GM12878 (cell line): ENCODE data around the gene DKK3. TPM values are rescaled to one million over a fixed set of nuclear protein-coding genes. Genes with fewer than 3 reads are reported as not detected.

Experiments
- ATAC-seq: fragments of 200-7000 bp; cut with Tn5 transposase; 3 replicates; pipeline ENCODE4 v1.9.1; 2020; ENCODE audit warnings: mild to moderate bottlenecking, moderate library complexity
- BruUV-seq: library from RNA; stranded (reverse); fragments of 400-500 nt; replicated peaks from 2 replicates; lab custom pipeline; 2021; lab: Mats Ljungman, UMichigan
- CTCF ChIA-PET: fragments of 300-600 bp; sonication (Branson Sonifier 250); formaldehyde crosslinking; extraction: SDS; loops from one replicate; lab custom pipeline; 2021; ENCODE audit warnings: inconsistent platforms; lab: Yijun Ruan, JAX
- POLR2A ChIA-PET: fragments of 350-600 bp; formaldehyde crosslinking; extraction: SDS; loops from one replicate; lab custom pipeline; 2021; ENCODE audit warnings: inconsistent platforms; lab: Charles Lee
- RAD21 ChIA-PET: fragments of 300-600 bp; sonication (Branson Sonifier 250); formaldehyde crosslinking; loops from one replicate; lab custom pipeline; 2023; ENCODE audit warnings: antibody characterized with exemption; ENCODE audit not compliant: unreplicated experiment; lab: Charles Lee
- SMC1A ChIA-PET: fragments of 300-600 bp; sonication (Branson Sonifier 250); formaldehyde crosslinking; loops from one replicate; lab custom pipeline; 2023; ENCODE audit not compliant: unreplicated experiment, uncharacterized antibody; lab: Charles Lee
- DNase-seq: peaks from one replicate; pipeline ENCODE4 v3.0.0-alpha.2; 2011; ENCODE audit warnings: low read depth, low spot score
- FAIRE-seq: peaks from 3 replicates; lab custom pipeline; 2011; peaks lifted over from hg19 to GRCh38; lab: Jason Lieb, UNC
- H2AFZ ChIP-seq: 2 replicates; pipeline ENCODE4 v1.6.0; 2011; ENCODE audit warnings: low read depth, low read length, control low read depth; ENCODE audit not compliant: control insufficient read depth
- H3K27ac ChIP-seq: 2 replicates; pipeline ENCODE4 v1.5.1; 2011; ENCODE audit warnings: control low read depth; ENCODE audit not compliant: control insufficient read depth, insufficient read depth
- H3K27me3 ChIP-seq, 2 experiments: replicated peaks in 1 of 2; 2 replicates each; pipeline versions ENCODE4 v1.6.0 to v1.6.1; 2011; ENCODE audit warnings: low read length in 1 of 2; ENCODE audit not compliant: control insufficient read depth in 2 of 2, insufficient read depth in 2 of 2
- H3K36me3 ChIP-seq, 2 experiments: 2 replicates each; pipeline ENCODE4 v1.5.1; 2011; ENCODE audit warnings: low read length in 1 of 2; ENCODE audit not compliant: control insufficient read depth in 2 of 2, insufficient read depth in 2 of 2
- H3K4me1 ChIP-seq: 2 replicates; pipeline ENCODE4 v1.6.1; 2011; ENCODE audit warnings: mild to moderate bottlenecking, low read length, moderate library complexity, mixed read lengths; ENCODE audit not compliant: control insufficient read depth, insufficient read depth
- H3K4me2 ChIP-seq: 2 replicates; pipeline ENCODE4 v1.6.0; 2011; ENCODE audit warnings: control low read depth; ENCODE audit not compliant: control insufficient read depth, insufficient read depth
- H3K4me3 ChIP-seq: fragments of 200-600 bp; sonication (generic); 2 replicates; pipeline ENCODE4 v1.5.1; 2016
- H3K79me2 ChIP-seq: 2 replicates; pipeline ENCODE4 v1.6.0; 2011; ENCODE audit warnings: low read length; ENCODE audit not compliant: control insufficient read depth, insufficient read depth
- H3K9ac ChIP-seq: 2 replicates; pipeline ENCODE4 v1.8.0; 2011; ENCODE audit warnings: low read length, control low read depth, mixed read lengths; ENCODE audit not compliant: control insufficient read depth, insufficient read depth
- H3K9me3 ChIP-seq: replicated peaks from 3 replicates; pipeline ENCODE4 v1.5.1; 2011; ENCODE audit warnings: mild to moderate bottlenecking, low read length; ENCODE audit not compliant: control insufficient read depth, insufficient read depth
- H4K20me1 ChIP-seq: 2 replicates; pipeline ENCODE4 v1.6.0; 2011; ENCODE audit not compliant: control insufficient read depth, insufficient read depth
- MEF2B ChIP-seq: fragments of 450-650 bp; IDR thresholded peaks from 2 replicates; pipeline ENCODE4 v1.6.1; 2018; ENCODE audit warnings: mild to moderate bottlenecking, moderate library complexity; ENCODE audit not compliant: partially characterized antibody, poor library complexity, severe bottlenecking
- MYB ChIP-seq: fragments of 150-350 bp; IDR thresholded peaks from 2 replicates; pipeline ENCODE4 v1.6.1; 2014; ENCODE audit warnings: mild to moderate bottlenecking, low read depth, low read length, borderline replicate concordance
- NBN ChIP-seq: fragments of 450-650 bp; IDR thresholded peaks from 2 replicates; pipeline ENCODE4 v1.6.1; 2016
- YBX1 ChIP-seq: fragments of 450-650 bp; IDR thresholded peaks from 2 replicates; pipeline ENCODE4 v1.6.1; 2016; ENCODE audit warnings: antibody characterized with exemption
- WGBS: methylation state at CpG from one replicate; pipeline ENCODE4 v1.1.6; 2016; ENCODE audit warnings: low lambda C conversion rate; ENCODE audit not compliant: insufficient replicate concordance, insufficient coverage; ENCODE audit errors: missing lambda C conversion rate; 5-methylcytosine and 5-hydroxymethylcytosine counted together
- in situ Hi-C: fragments of 300-500 bp; cut with MboI; formaldehyde crosslinking; loops from 9 replicates; pipeline ENCODE4 v1.14.3; 2018; ENCODE audit warnings: mixed read lengths
- intact Hi-C: fragments of 100-400 bp; cut with micrococcal nuclease; formaldehyde crosslinking; loops from one replicate; pipeline ENCODE4 v1.14.2; 2022; ENCODE audit not compliant: unreplicated experiment
- polyA plus RNA-seq, 11 experiments: library from polyadenylated mRNA; depleted of rRNA in 4 of 11; unstranded in 6 of 11; stranded (reverse) in 5 of 11; fragments of >200 nt; fragmentation: Nextera tagmentation in 4 of 11; fragmentation: Illumina TruSeq in 1 of 11; extraction: Ambion mirVana in 4 of 11; extraction: Trizol in 1 of 11; gene quantifications; 1 replicate in 1 of 11; 2 replicates in 10 of 11; pipeline versions ENCODE4 v1.2.1 to v1.2.3, GENCODE V29; 2011 to 2016; ENCODE audit warnings: inconsistent platforms in 2 of 11, missing spikeins in 2 of 11, low read depth in 1 of 11
- total RNA-seq, 4 experiments: library from RNA; depleted of rRNA in 3 of 4; stranded (reverse); fragments of >200 nt in 3 of 4; fragmentation: Illumina TruSeq in 1 of 4; extraction: Trizol in 1 of 4; gene quantifications; 2 replicates each; pipeline versions ENCODE4 v1.2.1 to v1.2.3, GENCODE V29; 2013 to 2021
- TF ChIP-seq, protein P1 (sequence below): fragments of 150-350 bp; IDR thresholded peaks from 2 replicates; pipeline ENCODE4 v1.6.1; 2016; ENCODE audit warnings: low read depth, low read length
- TF ChIP-seq, protein P2 (sequence below): fragments of 450-650 bp; IDR thresholded peaks from 2 replicates; pipeline ENCODE4 v1.6.1; 2017; ENCODE audit warnings: borderline replicate concordance

DKK3 gene
- total and polyA plus RNA-seq, 10 of the 15 experiments (the other 5 are each of a cell fraction or from before 2014, with no cell fraction given) = 0.07 to 0.16 (median 0.15) TPM; not detected in 7

DNA sequence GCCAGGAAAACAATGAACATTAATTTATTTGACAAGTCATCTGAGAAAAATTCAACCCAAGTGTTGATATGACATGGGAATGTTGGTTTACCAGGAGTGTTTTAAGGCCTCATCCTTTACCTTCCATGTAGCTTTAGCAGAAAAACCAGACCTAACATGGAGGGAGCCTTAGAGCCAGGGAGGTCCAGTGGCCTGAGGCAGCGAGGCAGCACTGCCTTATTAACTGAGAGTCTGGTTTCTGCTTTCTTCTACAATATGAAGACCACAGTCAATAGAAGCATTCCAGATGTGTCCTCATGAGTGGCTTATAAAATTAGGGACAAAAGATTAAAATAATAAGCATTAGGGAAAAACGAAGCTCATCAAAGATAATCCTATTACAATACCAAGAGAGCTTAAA lies 61.5 kb downstream of the DKK3 start:
- no peak overlapping the region for H3K4me3 ChIP-seq
- no peaks in the 10 kb centered on the region for H3K9me3 ChIP-seq
- intact Hi-C loops (no loop called here), in situ Hi-C loops (no loop called here)
- RAD21 ChIA-PET = no interaction called here
- POLR2A ChIA-PET = no interaction called here
- BruUV-seq = no TSS peak
- SMC1A ChIA-PET = interaction anchor here (0.6 to 1.8 kb wide), 9 partner anchors 9 to 128 kb away, joined by 3 to 6 read pairs (median 3); no protein-coding TSS in a partner anchor
- FAIRE-seq (no peak), DNase-seq (no peak), ATAC-seq (no peak)
- no peak overlapping the region for H3K9ac ChIP-seq
- no peak overlapping the region for H3K4me2 ChIP-seq
- H2AFZ ChIP-seq = no peak overlapping the region
- no peaks in the 10 kb centered on the region for H3K27me3 ChIP-seq
- no peak overlapping the region for H3K27ac ChIP-seq
- no peaks in the 10 kb centered on the region for H3K79me2 ChIP-seq
- CTCF ChIA-PET = interaction anchor here (0.6 to 3.0 kb wide), 6 partner anchors 8 to 126 kb away, joined by 3 to 12 read pairs (median 4); no protein-coding TSS in a partner anchor
- 100% methylated on average over 2 of the region's 2 CpGs for WGBS
- no peaks in the 10 kb centered on the region for H3K4me1 ChIP-seq
- H3K36me3 ChIP-seq = peaks cover 4 to 26% of the 10 kb centered on the region in 2 experiments
- TF ChIP-seq, protein P1, sequence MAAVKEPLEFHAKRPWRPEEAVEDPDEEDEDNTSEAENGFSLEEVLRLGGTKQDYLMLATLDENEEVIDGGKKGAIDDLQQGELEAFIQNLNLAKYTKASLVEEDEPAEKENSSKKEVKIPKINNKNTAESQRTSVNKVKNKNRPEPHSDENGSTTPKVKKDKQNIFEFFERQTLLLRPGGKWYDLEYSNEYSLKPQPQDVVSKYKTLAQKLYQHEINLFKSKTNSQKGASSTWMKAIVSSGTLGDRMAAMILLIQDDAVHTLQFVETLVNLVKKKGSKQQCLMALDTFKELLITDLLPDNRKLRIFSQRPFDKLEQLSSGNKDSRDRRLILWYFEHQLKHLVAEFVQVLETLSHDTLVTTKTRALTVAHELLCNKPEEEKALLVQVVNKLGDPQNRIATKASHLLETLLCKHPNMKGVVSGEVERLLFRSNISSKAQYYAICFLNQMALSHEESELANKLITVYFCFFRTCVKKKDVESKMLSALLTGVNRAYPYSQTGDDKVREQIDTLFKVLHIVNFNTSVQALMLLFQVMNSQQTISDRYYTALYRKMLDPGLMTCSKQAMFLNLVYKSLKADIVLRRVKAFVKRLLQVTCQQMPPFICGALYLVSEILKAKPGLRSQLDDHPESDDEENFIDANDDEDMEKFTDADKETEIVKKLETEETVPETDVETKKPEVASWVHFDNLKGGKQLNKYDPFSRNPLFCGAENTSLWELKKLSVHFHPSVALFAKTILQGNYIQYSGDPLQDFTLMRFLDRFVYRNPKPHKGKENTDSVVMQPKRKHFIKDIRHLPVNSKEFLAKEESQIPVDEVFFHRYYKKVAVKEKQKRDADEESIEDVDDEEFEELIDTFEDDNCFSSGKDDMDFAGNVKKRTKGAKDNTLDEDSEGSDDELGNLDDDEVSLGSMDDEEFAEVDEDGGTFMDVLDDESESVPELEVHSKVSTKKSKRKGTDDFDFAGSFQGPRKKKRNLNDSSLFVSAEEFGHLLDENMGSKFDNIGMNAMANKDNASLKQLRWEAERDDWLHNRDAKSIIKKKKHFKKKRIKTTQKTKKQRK = no peak
- TF ChIP-seq, protein P2, sequence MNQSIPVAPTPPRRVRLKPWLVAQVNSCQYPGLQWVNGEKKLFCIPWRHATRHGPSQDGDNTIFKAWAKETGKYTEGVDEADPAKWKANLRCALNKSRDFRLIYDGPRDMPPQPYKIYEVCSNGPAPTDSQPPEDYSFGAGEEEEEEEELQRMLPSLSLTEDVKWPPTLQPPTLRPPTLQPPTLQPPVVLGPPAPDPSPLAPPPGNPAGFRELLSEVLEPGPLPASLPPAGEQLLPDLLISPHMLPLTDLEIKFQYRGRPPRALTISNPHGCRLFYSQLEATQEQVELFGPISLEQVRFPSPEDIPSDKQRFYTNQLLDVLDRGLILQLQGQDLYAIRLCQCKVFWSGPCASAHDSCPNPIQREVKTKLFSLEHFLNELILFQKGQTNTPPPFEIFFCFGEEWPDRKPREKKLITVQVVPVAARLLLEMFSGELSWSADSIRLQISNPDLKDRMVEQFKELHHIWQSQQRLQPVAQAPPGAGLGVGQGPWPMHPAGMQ = no peak
- TF ChIP-seq MEF2B (no peak), MYB (no peak), NBN (no peak), YBX1 (no peak)
- no peaks in the 10 kb centered on the region for H4K20me1 ChIP-seq
